H1 (cell line): Measurements from ENCODE around the gene BPIFB2. TPM values are rescaled to one million over a fixed set of nuclear protein-coding genes. Genes with fewer than 3 reads are reported as not detected.
A peak's percentile ranks its signal among the peaks of the same experiment; 100 is the strongest.

Experiments used
- CTCF ChIA-PET: fragments of 300-600 bp; sonication (Branson Sonifier 250); formaldehyde crosslinking; loops from one replicate; lab custom pipeline; 2021; ENCODE audit not compliant: partially characterized antibody; lab: Charles Lee
- POLR2A ChIA-PET: fragments of 300-600 bp; sonication (Branson Sonifier 250); formaldehyde crosslinking; loops from one replicate; lab custom pipeline; 2021; ENCODE audit warnings: inconsistent platforms; ENCODE audit not compliant: partially characterized antibody; lab: Charles Lee
- DNase-seq, 2 experiments: peaks; one replicate each; pipeline versions ENCODE4 v3.0.0 to v3.0.0-alpha.2; 2010 to 2022; ENCODE audit warnings: low spot score in 2 of 2, low read depth in 1 of 2, mixed read lengths in 1 of 2
- FAIRE-seq: peaks from 2 replicates; lab custom pipeline; 2011; peaks lifted over from hg19 to GRCh38; lab: Jason Lieb, UNC
- H2AFZ ChIP-seq: 2 replicates; pipeline ENCODE4 v1.8.1; 2012; ENCODE audit warnings: low read length, inconsistent platforms
- H2AK5ac ChIP-seq: 2 replicates; pipeline ENCODE4 v1.6.1; 2013; ENCODE audit warnings: low read depth, low read length
- H2BK120ac ChIP-seq: replicated peaks from 2 replicates; pipeline ENCODE3; 2013; ENCODE audit warnings: low read depth, low read length, inconsistent platforms
- H2BK12ac ChIP-seq: 2 replicates; pipeline ENCODE4 v1.6.1; 2013; ENCODE audit warnings: low read depth, low read length
- H2BK15ac ChIP-seq: 2 replicates; pipeline ENCODE4 v1.6.1; 2013; ENCODE audit warnings: low read length
- H2BK20ac ChIP-seq: 2 replicates; pipeline ENCODE4 v1.6.1; 2013; ENCODE audit warnings: low read length
- H2BK5ac ChIP-seq: 2 replicates; pipeline ENCODE4 v1.6.1; 2013; ENCODE audit warnings: low read depth, low read length
- H3K14ac ChIP-seq: 2 replicates; pipeline ENCODE4 v1.6.1; 2013; ENCODE audit warnings: inconsistent platforms; ENCODE audit not compliant: insufficient read length
- H3K18ac ChIP-seq: 2 replicates; pipeline ENCODE4 v1.6.1; 2013; ENCODE audit warnings: low read length; ENCODE audit errors: extremely low read depth
- H3K23ac ChIP-seq: 2 replicates; pipeline ENCODE4 v1.6.1; 2013; ENCODE audit warnings: inconsistent platforms; ENCODE audit not compliant: insufficient read length
- H3K23me2 ChIP-seq: 2 replicates; pipeline ENCODE4 v1.6.1; 2013; ENCODE audit warnings: low read depth, low read length
- H3K27ac ChIP-seq: 2 replicates; pipeline ENCODE4 v1.6.1; 2011; ENCODE audit warnings: low read depth, low read length, inconsistent platforms
- H3K27me3 ChIP-seq, 4 experiments: replicated peaks in 1 of 4; 1 replicate in 1 of 4; 2 replicates in 3 of 4; pipeline versions ENCODE4 v1.6.1 to v1.8.1; 2011 to 2013; ENCODE audit warnings: low read length in 3 of 4, mild to moderate bottlenecking in 3 of 4, inconsistent platforms in 2 of 4, mixed read lengths in 2 of 4, moderate library complexity in 1 of 4; ENCODE audit not compliant: control insufficient read depth in 3 of 4, insufficient read depth in 3 of 4; ENCODE audit errors: extremely low read depth in 1 of 4
- H3K36me3 ChIP-seq, 4 experiments: 2 replicates each; pipeline versions ENCODE4 v1.6.1 to v1.8.1; 2011 to 2013; ENCODE audit warnings: mild to moderate bottlenecking in 4 of 4, low read length in 3 of 4, moderate library complexity in 2 of 4, control low read depth in 1 of 4, inconsistent platforms in 1 of 4; ENCODE audit not compliant: insufficient read depth in 4 of 4, control insufficient read depth in 2 of 4
- H3K4ac ChIP-seq: replicated peaks from 2 replicates; pipeline ENCODE3; 2013; ENCODE audit warnings: low read length, low read depth, mixed read lengths, inconsistent platforms; ENCODE audit not compliant: insufficient read length
- H3K4me1 ChIP-seq, 4 experiments: replicated peaks in 1 of 4; 1 replicate in 1 of 4; 2 replicates in 3 of 4; pipeline versions ENCODE4 v1.6.1 to v1.8.1; 2011 to 2013; ENCODE audit warnings: low read length in 3 of 4, inconsistent platforms in 2 of 4, mixed read lengths in 1 of 4; ENCODE audit not compliant: insufficient read depth in 4 of 4, control insufficient read depth in 3 of 4
- H3K4me2 ChIP-seq, 2 experiments: 2 replicates each; pipeline versions ENCODE4 v1.6.1 to v1.8.1; 2011 to 2013; ENCODE audit warnings: low read depth in 2 of 2, low read length in 2 of 2, control low read depth in 1 of 2, inconsistent platforms in 1 of 2, mild to moderate bottlenecking in 1 of 2; ENCODE audit not compliant: insufficient read depth in 1 of 2
- H3K4me3 ChIP-seq, 4 experiments: fragments of 200-600, 300-600 bp in 1 of 4; sonication (generic), shearing (Covaris generic), sonication (Bioruptor Twin) in 1 of 4; 2 replicates each; pipeline versions ENCODE4 v1.5.1 to v1.8.1; 2011 to 2016; ENCODE audit warnings: low read length in 4 of 4, low read depth in 3 of 4, control low read depth in 2 of 4, inconsistent platforms in 2 of 4, mild to moderate bottlenecking in 2 of 4, mixed read lengths in 1 of 4, moderate library complexity in 1 of 4; ENCODE audit not compliant: insufficient read depth in 2 of 4; ENCODE audit errors: extremely low read depth in 1 of 4
- H3K56ac ChIP-seq: replicated peaks from 2 replicates; pipeline ENCODE3; 2013; ENCODE audit warnings: low read depth, mild to moderate bottlenecking, mixed read lengths, low read length, inconsistent platforms; ENCODE audit not compliant: insufficient read length
- H3K79me1 ChIP-seq: 2 replicates; pipeline ENCODE4 v1.6.1; 2013; ENCODE audit warnings: low read depth, low read length, control low read depth
- H3K79me2 ChIP-seq, 2 experiments: 2 replicates each; pipeline versions ENCODE4 v1.6.1 to v1.8.1; 2012 to 2013; ENCODE audit warnings: low read length in 2 of 2, mild to moderate bottlenecking in 2 of 2, inconsistent platforms in 1 of 2; ENCODE audit not compliant: insufficient read depth in 2 of 2, control insufficient read depth in 1 of 2
- H3K9ac ChIP-seq, 4 experiments: replicated peaks in 1 of 4; 1 replicate in 1 of 4; 2 replicates in 3 of 4; pipeline versions ENCODE4 v1.6.1 to v1.8.1; 2011 to 2013; ENCODE audit warnings: low read depth in 3 of 4, low read length in 3 of 4, control low read depth in 2 of 4, mild to moderate bottlenecking in 2 of 4, moderate library complexity in 2 of 4, inconsistent platforms in 1 of 4; ENCODE audit errors: extremely low read depth in 1 of 4
- H3K9me3 ChIP-seq, 2 experiments: 2 replicates each; pipeline versions ENCODE4 v1.6.1 to v1.8.1; 2012 to 2013; ENCODE audit warnings: mild to moderate bottlenecking in 2 of 2, moderate library complexity in 2 of 2, control low read depth in 1 of 2, inconsistent platforms in 1 of 2, low read depth in 1 of 2, low read length in 1 of 2, mixed read lengths in 1 of 2; ENCODE audit not compliant: insufficient read depth in 2 of 2
- H4K20me1 ChIP-seq, 2 experiments: replicated peaks in 1 of 2; 2 replicates each; pipeline versions ENCODE3 to v1.8.1; 2011 to 2013; ENCODE audit warnings: inconsistent platforms in 2 of 2, low read length in 2 of 2, mild to moderate bottlenecking in 1 of 2; ENCODE audit not compliant: insufficient read depth in 2 of 2, control insufficient read depth in 1 of 2
- H4K5ac ChIP-seq: 2 replicates; pipeline ENCODE4 v1.6.1; 2013; ENCODE audit warnings: low read length, low read depth, mixed read lengths, inconsistent platforms; ENCODE audit not compliant: insufficient read length
- H4K8ac ChIP-seq: 2 replicates; pipeline ENCODE4 v1.8.0; 2013; ENCODE audit warnings: mild to moderate bottlenecking, moderate library complexity, low read length, inconsistent platforms; ENCODE audit not compliant: insufficient read depth; ENCODE audit errors: extremely low read depth
- H4K91ac ChIP-seq: replicated peaks from 2 replicates; pipeline ENCODE3; 2013; ENCODE audit warnings: low read length, mixed read lengths, inconsistent platforms; ENCODE audit not compliant: insufficient read length
- BRCA1 ChIP-seq: IDR thresholded peaks from 2 replicates; pipeline ENCODE4 v1.6.1; 2012; ENCODE audit warnings: low read depth, low read length, improper control_type of control experiment
- EGR1 ChIP-seq: IDR thresholded peaks from 2 replicates; pipeline ENCODE4 v1.6.1; 2011; ENCODE audit warnings: low read depth, low read length, borderline replicate concordance
- HDAC6 ChIP-seq: IDR thresholded peaks from one replicate; pipeline ENCODE4 v1.7.1; 2012; ENCODE audit warnings: low read depth, mild to moderate bottlenecking, inconsistent platforms, low read length, moderate library complexity
- KDM1A ChIP-seq: fragments of 200-600, 300-600 bp; sonication (generic); IDR thresholded peaks from 2 replicates; pipeline ENCODE4 v1.7.1; 2016; ENCODE audit warnings: mild to moderate bottlenecking, low read length, borderline replicate concordance
- KDM5A ChIP-seq: fragments of 200-600 bp; IDR thresholded peaks from 2 replicates; pipeline ENCODE4 v1.7.1; 2012; ENCODE audit warnings: mild to moderate bottlenecking, low read length, inconsistent platforms, mixed read lengths
- NANOG ChIP-seq: IDR thresholded peaks from 2 replicates; pipeline ENCODE4 v1.6.1; 2011; ENCODE audit warnings: low read length, low read depth, mild to moderate bottlenecking, inconsistent platforms; ENCODE audit not compliant: insufficient read depth, poor library complexity, severe bottlenecking
- RAD21 ChIP-seq, 2 experiments: IDR thresholded peaks in 1 of 2; conservative IDR thresholded peaks in 1 of 2; 2 replicates each; pipeline ENCODE4 v1.6.1; 2011; ENCODE audit warnings: low read depth in 2 of 2, low read length in 2 of 2, improper control_type of control experiment in 1 of 2, inconsistent platforms in 1 of 2, mild to moderate bottlenecking in 1 of 2, moderate library complexity in 1 of 2
- SIRT6 ChIP-seq: IDR thresholded peaks from one replicate; pipeline ENCODE4 v1.7.1; 2012; ENCODE audit warnings: low read length, inconsistent platforms
- TAF1 ChIP-seq: IDR thresholded peaks from 2 replicates; pipeline ENCODE4 v1.6.1; 2011; ENCODE audit warnings: mild to moderate bottlenecking, low read depth, low read length
- TBP ChIP-seq: IDR thresholded peaks from 2 replicates; pipeline ENCODE4 v1.6.1; 2011; ENCODE audit warnings: low read depth, low read length, improper control_type of control experiment
- ZNF274 ChIP-seq: IDR thresholded peaks from 2 replicates; pipeline ENCODE4 v1.7.0; 2012; ENCODE audit warnings: low read length, borderline replicate concordance; ENCODE audit errors: extremely low read depth
- WGBS, 2 experiments: shearing (Covaris generic) in 1 of 2; methylation state at CpG; one replicate each; pipeline versions ENCODE4 v1.1.6 to v1.1.7; 2013 to 2015; ENCODE audit warnings: low lambda C conversion rate in 2 of 2, mixed read lengths in 2 of 2, inconsistent platforms in 1 of 2, low coverage in 1 of 2, missing lambda C conversion rate in 1 of 2; ENCODE audit not compliant: insufficient replicate concordance in 2 of 2, insufficient coverage in 1 of 2, insufficient read length in 1 of 2; ENCODE audit errors: extremely low coverage in 1 of 2, missing lambda C conversion rate in 1 of 2; 5-methylcytosine and 5-hydroxymethylcytosine counted together
- polyA plus RNA-seq, 7 experiments: library from polyadenylated mRNA; depleted of rRNA in 3 of 7; stranded (reverse) in 5 of 7; unstranded in 2 of 7; fragments of >200 nt in 5 of 7; fragments of 200-250 nt in 2 of 7; gene quantifications; 1 replicate in 5 of 7; 2 replicates in 1 of 7; 4 replicates in 1 of 7; pipeline versions ENCODE4 v1.2.1 to v1.2.3, GENCODE V29; 2011 to 2013; ENCODE audit warnings: missing spikeins in 2 of 7, mixed read lengths in 2 of 7
- total RNA-seq: library from RNA; stranded (reverse); fragmentation: NEBNext Ultra II Directional; extraction: Animal tissue kit (Norgen Biotek cat#: 25700); gene quantifications from 2 replicates; pipeline ENCODE4 v1.2.1, GENCODE V29; 2021

The BPIFB2 gene
- total and polyA plus RNA-seq, 2 of the 8 experiments (the other 6 are each of a cell fraction or from before 2014, with no cell fraction given) = not detected

- no peak overlapping the region for H2AK5ac ChIP-seq
- no peak overlapping the region for H4K5ac ChIP-seq
- no peak overlapping the region for H2BK15ac ChIP-seq
- WGBS, 2 experiments = 92% methylated on average over 23 of the region's 23 CpGs; no CpG with 5 or more reads in 1 of the 2 experiments
- CTCF ChIA-PET = interaction anchor here (1.4 to 3.8 kb wide), 3 partner anchors 14 to 114 kb away, joined by 3 to 22 read pairs (median 4); no protein-coding TSS in a partner anchor
- no peak overlapping the region for H3K4me2 ChIP-seq
- H3K36me3 ChIP-seq = no peaks in the 10 kb centered on the region
- H3K23me2 ChIP-seq = no peaks in the 10 kb centered on the region
- no peak overlapping the region for H3K4ac ChIP-seq
- H3K79me1 ChIP-seq = no peaks in the 10 kb centered on the region
- no peak overlapping the region for H2AFZ ChIP-seq
- TF ChIP-seq SIRT6 = no peak
- no peak for TF ChIP-seq ZNF274
- TF ChIP-seq BRCA1 = no peak
- TF ChIP-seq RAD21 (IDR thresholded peaks at IDR 0.05 in 1 of 2, conservative IDR thresholded peaks at IDR 0.05 in 1 of 2; ENCODE audit: low read depth in 2 of 2, low read length in 2 of 2) = no peak
- no peak for TF ChIP-seq NANOG
- TF ChIP-seq EGR1 = no peak
- TF ChIP-seq TBP = no peak
- no peak for TF ChIP-seq KDM5A
- no peak for TF ChIP-seq TAF1
- no peak for TF ChIP-seq HDAC6
- no peak for TF ChIP-seq KDM1A
- TF ChIP-seq, all 59 proteins: peak for 0
- H3K9ac ChIP-seq = no peak overlapping the region
- H3K4me1 ChIP-seq = no peaks in the 10 kb centered on the region; a peak in 1 of 7 replicates
- no peak overlapping the region for H3K27ac ChIP-seq
- H3K56ac ChIP-seq = no peak overlapping the region
- H4K20me1 ChIP-seq = no peaks in the 10 kb centered on the region
- H3K79me2 ChIP-seq = no peaks in the 10 kb centered on the region
- H2BK120ac ChIP-seq = no peak overlapping the region
- no peak overlapping the region for H4K91ac ChIP-seq
- no peak overlapping the region for H2BK20ac ChIP-seq
- DNase-seq (no peak), FAIRE-seq (no peak)
- POLR2A ChIA-PET = no interaction called here
- H3K14ac ChIP-seq = no peak overlapping the region
- peak overlapping the region; percentile 75 for H2BK5ac ChIP-seq
- no peak overlapping the region; the same call in 1 of the 2 replicates for H4K8ac ChIP-seq
- peak overlapping the region; percentile 63; the same call in 1 of the 2 replicates for H2BK12ac ChIP-seq
- H3K9me3 ChIP-seq = 0 out of 4 replicates have a peak, but pooled peaks cover 0 to 2% of the 10 kb centered on the region in 2 experiments
- H3K4me3 ChIP-seq = no peak overlapping the region
- no peak overlapping the region for H3K18ac ChIP-seq
- H3K23ac ChIP-seq = no peak overlapping the region
- no peaks in the 10 kb centered on the region for H3K27me3 ChIP-seq
Observed at GRCh38 chr20:33008336-33009213, 1.1 kb downstream of the BPIFB2 start.
